ENCODE data around the gene DDX43.
"Not testable (repeated sequence)": the region's sequence is repeated elsewhere in the genome, so short reads cannot be mapped to it uniquely, and the experiment has no call there.

The DDX43 gene

GRCh38 chr6:73388800-73389512 lies 5.7 kb upstream of the DDX43 start:
- DNase-seq (ENCODE audit: low spot score): peak; percentile 41

GRCh38 chr6:73389854-73390253 lies 4.8 kb upstream of the DDX43 start:
- DNase-seq (ENCODE audit: low spot score): no peak

GRCh38 chr6:73391675-73392074 lies 3.0 kb upstream of the DDX43 start:
- DNase-seq (ENCODE audit: low spot score): no peak

- DNase-seq (ENCODE audit: low spot score): not testable (repeated sequence)
Observed at GRCh38 chr6:73392188-73392587, 2.4 kb upstream of the DDX43 start.

GRCh38 chr6:73393278-73393677 lies 1.4 kb upstream of the DDX43 start:
- DNase-seq (ENCODE audit: low spot score): no peak

GRCh38 chr6:73395875-73396274 lies 1.2 kb downstream of the DDX43 start:
- no peak for DNase-seq (ENCODE audit: low spot score)

GRCh38 chr6:73400656-73401055 lies 6.0 kb downstream of the DDX43 start:
- no peak for DNase-seq (ENCODE audit: low spot score)

GRCh38 chr6:73409395-73409794 lies 14.8 kb downstream of the DDX43 start:
- DNase-seq (ENCODE audit: low spot score): no peak

GRCh38 chr6:73413102-73413501 lies 18.5 kb downstream of the DDX43 start:
- DNase-seq (ENCODE audit: low spot score): no peak

GRCh38 chr6:73418081-73418741 lies 23.6 kb downstream of the DDX43 start:
- no peak for DNase-seq (ENCODE audit: low spot score)

- no peak for DNase-seq (ENCODE audit: low spot score)
Observed at GRCh38 chr6:73421534-73421933, 26.9 kb downstream of the DDX43 start.

GRCh38 chr6:73435236-73435635 lies 40.6 kb downstream of the DDX43 start:
- DNase-seq (ENCODE audit: low spot score): no peak

GRCh38 chr6:73443555-73443954 lies 48.9 kb downstream of the DDX43 start:
- DNase-seq (ENCODE audit: low spot score): no peak

- DNase-seq (ENCODE audit: low spot score): peak; percentile 26
Observed at GRCh38 chr6:73451223-73452106, 56.8 kb downstream of the DDX43 start.

GRCh38 chr6:73452107-73452461 lies 57.5 kb downstream of the DDX43 start, which contains the start of gene CGAS:
Gene CGAS (minus strand): TSS chr6:73452297. CDS start chr6:73452181, 116 bp downstream.
- DNase-seq (ENCODE audit: low spot score): peak; percentile 53

GRCh38 chr6:73455865-73456629 lies 61.4 kb downstream of the DDX43 start:
- no peak for DNase-seq (ENCODE audit: low spot score)

GRCh38 chr6:73459474-73459873 lies 64.8 kb downstream of the DDX43 start:
- DNase-seq (ENCODE audit: low spot score): not testable (repeated sequence)

- DNase-seq (ENCODE audit: low spot score): no peak
Observed at GRCh38 chr6:73460056-73460455, 65.4 kb downstream of the DDX43 start.

- peak; percentile 89 for DNase-seq (ENCODE audit: low spot score)
Observed at GRCh38 chr6:73461537-73462350, 67.1 kb downstream of the DDX43 start, which contains the start of gene MTO1. Gene MTO1 (plus strand): TSS chr6:73461737. CDS start chr6:73461855, 118 bp downstream.
